Measurements from ENCODE around the gene WNT3.
"Not testable (repeated sequence)": the region's sequence is repeated elsewhere in the genome, so short reads cannot be mapped to it uniquely, and the experiment has no call there.

Gene WNT3

DNA sequence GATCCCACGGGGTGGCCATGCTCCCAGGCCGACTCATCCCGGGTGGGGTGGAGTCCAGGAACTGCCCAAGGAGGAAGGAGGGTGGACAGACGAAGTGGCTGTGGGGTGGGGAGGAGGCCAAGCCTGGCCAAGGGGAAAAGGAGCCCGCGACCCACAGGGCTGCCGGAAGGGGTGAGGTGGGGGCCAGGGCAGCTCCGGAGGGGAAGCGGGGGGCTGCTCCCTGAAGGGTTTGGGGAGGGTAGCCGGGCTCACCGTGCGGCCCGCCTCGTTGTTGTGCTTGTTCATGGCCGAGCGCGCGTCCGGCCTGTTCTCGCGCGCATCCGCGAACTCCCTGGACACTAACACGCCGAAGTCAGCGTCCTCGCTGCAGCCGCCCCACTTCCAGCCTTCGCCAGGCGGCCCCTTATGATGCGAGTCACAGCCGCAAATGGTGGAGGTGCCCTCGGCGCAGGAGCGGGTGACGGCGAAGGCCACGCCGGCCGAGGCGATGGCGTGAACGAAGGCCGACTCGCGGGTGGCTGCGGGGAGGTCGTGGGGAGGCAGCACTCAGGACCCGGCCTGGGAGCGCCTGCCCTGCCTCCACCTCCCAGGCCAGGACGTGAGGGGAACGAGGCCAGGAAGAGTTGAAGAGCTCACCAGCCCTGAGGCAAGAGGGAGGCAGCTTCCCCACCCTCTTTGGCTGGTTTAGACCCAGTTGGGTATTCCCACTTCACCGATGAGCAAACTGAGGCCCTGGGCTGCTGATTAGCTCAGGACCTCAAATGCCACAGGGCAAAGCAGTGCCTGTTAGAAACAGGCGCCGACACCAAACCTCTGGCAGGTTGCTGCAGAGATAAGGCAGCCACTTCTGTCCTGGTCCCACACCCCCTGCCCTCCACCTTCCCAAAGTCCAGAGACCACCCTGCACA, 48.7 kb downstream of the WNT3 start:
- DNase-seq (ENCODE audit: extremely low read depth, low read depth), result no peak
- TF ChIP-seq, protein P1, sequence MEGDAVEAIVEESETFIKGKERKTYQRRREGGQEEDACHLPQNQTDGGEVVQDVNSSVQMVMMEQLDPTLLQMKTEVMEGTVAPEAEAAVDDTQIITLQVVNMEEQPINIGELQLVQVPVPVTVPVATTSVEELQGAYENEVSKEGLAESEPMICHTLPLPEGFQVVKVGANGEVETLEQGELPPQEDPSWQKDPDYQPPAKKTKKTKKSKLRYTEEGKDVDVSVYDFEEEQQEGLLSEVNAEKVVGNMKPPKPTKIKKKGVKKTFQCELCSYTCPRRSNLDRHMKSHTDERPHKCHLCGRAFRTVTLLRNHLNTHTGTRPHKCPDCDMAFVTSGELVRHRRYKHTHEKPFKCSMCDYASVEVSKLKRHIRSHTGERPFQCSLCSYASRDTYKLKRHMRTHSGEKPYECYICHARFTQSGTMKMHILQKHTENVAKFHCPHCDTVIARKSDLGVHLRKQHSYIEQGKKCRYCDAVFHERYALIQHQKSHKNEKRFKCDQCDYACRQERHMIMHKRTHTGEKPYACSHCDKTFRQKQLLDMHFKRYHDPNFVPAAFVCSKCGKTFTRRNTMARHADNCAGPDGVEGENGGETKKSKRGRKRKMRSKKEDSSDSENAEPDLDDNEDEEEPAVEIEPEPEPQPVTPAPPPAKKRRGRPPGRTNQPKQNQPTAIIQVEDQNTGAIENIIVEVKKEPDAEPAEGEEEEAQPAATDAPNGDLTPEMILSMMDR (IDR thresholded peaks at IDR 0.05; ENCODE audit: low read depth, low read length), result no peak

DNA sequence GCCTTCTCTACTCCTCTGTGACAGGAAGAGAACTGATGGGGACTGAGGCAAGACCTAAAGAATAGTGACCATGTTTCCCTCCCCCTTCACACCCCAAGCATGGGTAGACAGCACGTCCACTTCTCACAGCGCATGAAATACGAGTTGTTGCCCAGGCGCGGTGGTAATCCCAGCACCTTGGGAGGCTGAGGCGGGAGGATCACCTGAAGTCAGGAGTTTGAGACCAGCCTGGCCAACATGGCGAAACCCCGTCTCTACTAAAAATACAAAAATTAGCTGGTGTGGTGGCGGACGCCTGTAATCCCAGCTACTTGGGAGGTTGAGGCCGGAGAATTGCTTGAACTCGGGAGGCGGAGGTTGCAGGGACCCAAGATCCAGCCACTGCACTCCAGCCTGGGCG, 49.6 kb downstream of the WNT3 start:
- not testable (repeated sequence) for DNase-seq (ENCODE audit: extremely low read depth, low read depth)

DNA sequence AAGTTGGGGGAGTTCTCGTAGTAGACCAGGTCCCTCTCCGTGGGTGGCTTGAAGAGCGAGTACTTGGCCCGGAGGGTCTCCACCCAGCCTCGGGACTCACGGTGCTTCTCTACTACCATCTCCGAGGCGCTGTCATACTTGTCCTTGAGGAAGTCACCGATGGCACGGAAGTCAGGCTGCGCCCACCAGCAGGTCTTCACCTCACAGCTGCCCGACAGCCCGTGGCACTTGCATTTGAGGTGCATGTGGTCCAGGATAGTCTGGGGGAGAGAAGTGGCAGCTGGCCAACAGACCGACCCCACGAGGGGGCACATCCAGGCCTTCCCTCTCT, 50.0 kb downstream of the WNT3 start:
- no peak for DNase-seq (ENCODE audit: extremely low read depth, low read depth)
- TF ChIP-seq, protein P1 (IDR thresholded peaks at IDR 0.05; ENCODE audit: low read depth, low read length), result no peak

DNA sequence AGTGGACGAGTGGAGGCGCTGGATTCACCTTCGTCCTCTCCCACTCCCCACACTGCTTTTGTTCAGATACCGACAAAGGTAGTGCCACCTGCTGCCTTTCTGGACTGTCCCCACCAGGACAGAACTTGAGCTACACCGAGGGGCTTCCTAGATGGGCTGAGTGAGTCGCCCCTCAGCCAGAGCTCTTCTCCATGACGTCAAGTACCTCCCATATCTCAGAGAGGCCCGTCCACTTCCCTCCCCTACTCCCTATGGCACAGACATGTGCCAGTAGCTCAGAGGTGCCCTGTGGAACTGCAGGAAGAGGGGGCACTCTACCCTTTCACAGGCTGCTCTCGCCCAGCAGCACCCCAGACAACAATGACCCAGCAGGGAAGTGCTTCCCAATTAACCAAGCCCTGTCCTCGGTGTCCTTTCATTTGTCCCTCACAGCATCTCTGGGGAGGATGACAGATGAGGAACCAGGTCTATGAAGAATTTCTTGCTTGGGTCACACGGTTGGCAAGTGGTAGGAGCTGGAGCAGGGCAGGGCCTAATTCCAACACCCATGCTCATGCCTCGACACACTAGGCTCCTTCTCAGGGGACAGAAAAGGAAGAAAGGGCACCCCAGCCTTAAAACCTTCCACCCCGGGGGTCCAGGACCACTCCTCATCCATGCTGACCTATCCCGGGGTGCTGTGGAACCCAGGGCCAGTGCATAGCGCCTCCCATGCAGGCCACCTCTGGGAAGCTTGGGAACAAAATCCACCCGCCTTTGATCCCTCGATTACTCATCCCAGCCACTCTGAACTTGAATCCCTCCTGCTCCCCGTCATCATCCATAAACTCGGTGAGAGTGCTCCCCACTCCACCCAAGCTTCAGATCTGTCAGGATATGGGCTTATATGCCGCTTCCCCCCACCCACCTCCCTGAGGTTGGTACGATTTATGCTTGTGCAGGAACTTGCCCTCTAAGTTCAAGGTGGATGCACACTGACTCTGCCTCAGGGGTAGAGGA, 51.7 kb downstream of the WNT3 start:
- TF ChIP-seq, protein P1 (IDR thresholded peaks at IDR 0.05; ENCODE audit: low read depth, low read length), result no peak
- no peak for DNase-seq (ENCODE audit: extremely low read depth, low read depth)

DNA sequence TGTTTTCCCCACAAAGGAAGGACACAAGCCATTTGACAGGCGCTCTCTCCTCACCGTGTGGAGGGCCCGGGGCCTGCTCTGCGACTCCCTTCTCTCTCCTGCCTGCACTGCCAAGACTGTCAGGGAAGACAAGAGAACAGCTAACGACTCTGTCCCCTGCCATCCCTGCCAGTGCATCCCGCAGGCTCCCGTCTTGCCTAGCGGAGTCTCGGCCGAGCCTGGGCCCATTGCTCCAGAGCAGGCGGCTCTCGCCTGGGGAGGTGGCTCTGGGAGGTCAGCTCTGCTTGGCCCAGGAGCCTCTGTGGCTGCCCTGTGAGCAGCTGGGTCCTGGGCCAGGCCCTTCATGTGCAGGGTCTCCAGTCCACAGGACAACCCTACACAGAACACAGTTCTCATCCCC, 53.0 kb downstream of the WNT3 start:
- DNase-seq (ENCODE audit: extremely low read depth, low read depth), result no peak
- TF ChIP-seq, protein P1 (IDR thresholded peaks at IDR 0.05; ENCODE audit: low read depth, low read length), result no peak

DNA sequence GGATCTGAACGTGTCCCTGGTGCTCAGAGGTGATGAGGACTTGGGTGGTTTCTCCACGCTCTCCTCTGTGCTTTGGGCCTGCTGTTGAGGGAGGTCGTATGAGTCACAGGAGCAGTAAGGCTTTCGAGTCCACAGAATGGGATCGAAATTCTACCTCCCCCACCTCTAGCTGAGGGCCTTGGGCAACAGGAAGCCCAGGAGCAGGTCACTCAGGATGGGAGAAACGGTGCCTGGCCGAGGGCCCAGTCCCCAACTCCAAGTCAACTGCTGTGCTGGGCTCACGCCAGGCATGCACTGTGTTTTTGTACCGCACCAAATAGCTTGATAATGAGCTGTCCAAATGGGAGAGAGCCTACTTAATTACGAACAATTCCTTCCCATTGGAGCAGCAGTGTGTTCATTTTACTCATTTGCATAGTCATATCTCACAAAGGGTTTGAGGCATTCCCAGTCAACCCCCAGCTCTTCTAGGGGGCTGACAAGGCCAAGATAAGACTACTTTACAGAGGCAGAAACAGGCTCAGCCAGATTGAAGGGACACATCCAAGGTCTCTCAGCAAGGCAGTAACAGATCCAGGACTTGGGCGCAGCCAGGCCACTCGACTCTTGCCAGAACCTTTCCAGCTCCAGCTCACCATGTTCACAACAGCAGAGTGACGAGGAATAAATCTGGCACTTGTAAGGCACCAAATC, 53.6 kb downstream of the WNT3 start:
- TF ChIP-seq, protein P1 (IDR thresholded peaks at IDR 0.05; ENCODE audit: low read depth, low read length), result no peak

DNA sequence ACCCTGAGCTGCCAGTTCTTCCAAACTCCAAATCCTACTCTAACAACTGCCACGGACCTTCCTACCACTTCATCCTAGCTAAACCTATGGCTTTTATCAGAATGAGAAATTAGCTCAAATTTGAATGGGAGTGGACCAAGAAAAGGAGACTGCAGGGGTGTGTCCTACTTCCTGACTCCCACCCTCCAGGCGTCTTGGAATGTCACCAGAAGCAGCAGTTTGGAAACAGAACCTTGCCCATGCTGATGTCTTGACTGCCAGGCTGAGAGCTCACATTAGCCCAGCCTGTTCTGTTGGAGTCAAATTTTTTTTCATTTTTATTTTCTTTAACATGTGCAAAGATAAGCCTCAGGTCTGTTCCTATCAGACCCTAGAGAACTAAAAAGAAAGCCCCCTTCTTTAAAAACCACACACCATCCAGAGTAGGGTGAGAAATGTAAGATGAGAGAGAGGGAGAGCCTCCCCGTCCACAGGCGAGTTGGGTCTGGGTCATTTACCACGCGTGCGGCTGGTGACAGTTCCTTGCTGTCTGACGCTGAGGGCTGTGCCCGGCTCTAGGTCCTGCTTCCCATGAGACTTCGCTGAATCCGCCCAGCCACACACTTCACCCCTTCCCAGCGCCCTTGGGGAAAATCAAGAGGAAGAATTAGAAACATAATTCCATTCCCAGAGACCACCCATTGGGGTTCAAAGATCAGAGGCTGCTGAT, 54.3 kb downstream of the WNT3 start:
- DNase-seq (ENCODE audit: extremely low read depth, low read depth), result no peak
- TF ChIP-seq, protein P1 (IDR thresholded peaks at IDR 0.05; ENCODE audit: low read depth, low read length), result no peak

More for the DNA sequence above, 53.6 kb downstream of the WNT3 start:
- DNase-seq (ENCODE audit: extremely low read depth, low read depth), result peak; percentile 36
